MCF 10A (cell line): ENCODE data around the gene RYR1. TPM values are rescaled to one million over a fixed set of nuclear protein-coding genes. Genes with fewer than 3 reads are reported as not detected.
A peak's percentile ranks its signal among the peaks of the same experiment; 100 is the strongest.

ENCODE experiments used
- BruUV-seq: library from RNA; stranded (reverse); fragments of 400-500 nt; replicated peaks from 2 replicates; lab custom pipeline; 2021; lab: Mats Ljungman, UMichigan
- CTCF ChIA-PET: fragments of 300-600 bp; sonication (Branson Sonifier 250); formaldehyde crosslinking; extraction: SDS; loops from one replicate; lab custom pipeline; 2021; ENCODE audit warnings: antibody characterized with exemption, inconsistent platforms; lab: Yijun Ruan, JAX
- POLR2A ChIA-PET: fragments of 300-600, 350-650 bp; sonication (Branson Sonifier 250); formaldehyde crosslinking; extraction: SDS; loops from one replicate; lab custom pipeline; 2020; ENCODE audit warnings: antibody characterized with exemption, inconsistent platforms; lab: Yijun Ruan, JAX
- DNase-seq: peaks from one replicate; pipeline ENCODE4 v3.0.0-alpha.2; 2018; ENCODE audit not compliant: unreplicated experiment
- H3K27ac Mint-ChIP-seq: one replicate; pipeline ENCODE4 v1.8.0; 2022; ENCODE audit warnings: mild to moderate bottlenecking, low read depth, mixed read lengths; ENCODE audit not compliant: unreplicated experiment
- H3K27me3 Mint-ChIP-seq: one replicate; pipeline ENCODE4 v1.8.0; 2022; ENCODE audit warnings: mixed read lengths; ENCODE audit not compliant: insufficient read depth, unreplicated experiment
- H3K36me3 Mint-ChIP-seq: one replicate; pipeline ENCODE4 v1.8.0; 2022; ENCODE audit warnings: mild to moderate bottlenecking, moderate library complexity, mixed read lengths; ENCODE audit not compliant: insufficient read depth, unreplicated experiment
- H3K4me1 Mint-ChIP-seq: one replicate; pipeline ENCODE4 v1.8.0; 2022; ENCODE audit warnings: mixed read lengths; ENCODE audit not compliant: insufficient read depth, unreplicated experiment
- H3K4me3 Mint-ChIP-seq: one replicate; pipeline ENCODE4 v1.8.0; 2022; ENCODE audit warnings: mild to moderate bottlenecking, moderate library complexity, mixed read lengths; ENCODE audit not compliant: unreplicated experiment
- H3K9me3 Mint-ChIP-seq: one replicate; pipeline ENCODE4 v1.8.0; 2022; ENCODE audit warnings: mixed read lengths; ENCODE audit not compliant: unreplicated experiment
- intact Hi-C: fragments of 100-400 bp; cut with micrococcal nuclease; formaldehyde crosslinking; loops from 2 replicates; pipeline ENCODE4 v1.14.1; 2022
- total RNA-seq: library from RNA; stranded (reverse); gene quantifications from 2 replicates; pipeline ENCODE4 v1.2.3, GENCODE V29; 2022
- TF ChIP-seq, protein P1 (sequence below): fragments of 200-600 bp; IDR thresholded peaks from one replicate; pipeline ENCODE4 v1.8.0; 2022; ENCODE audit warnings: antibody characterized with exemption, mild to moderate bottlenecking; ENCODE audit not compliant: unreplicated experiment

RYR1 gene
- total RNA-seq, 1 experiment from 2014 or later = 0.28 TPM

DNA sequence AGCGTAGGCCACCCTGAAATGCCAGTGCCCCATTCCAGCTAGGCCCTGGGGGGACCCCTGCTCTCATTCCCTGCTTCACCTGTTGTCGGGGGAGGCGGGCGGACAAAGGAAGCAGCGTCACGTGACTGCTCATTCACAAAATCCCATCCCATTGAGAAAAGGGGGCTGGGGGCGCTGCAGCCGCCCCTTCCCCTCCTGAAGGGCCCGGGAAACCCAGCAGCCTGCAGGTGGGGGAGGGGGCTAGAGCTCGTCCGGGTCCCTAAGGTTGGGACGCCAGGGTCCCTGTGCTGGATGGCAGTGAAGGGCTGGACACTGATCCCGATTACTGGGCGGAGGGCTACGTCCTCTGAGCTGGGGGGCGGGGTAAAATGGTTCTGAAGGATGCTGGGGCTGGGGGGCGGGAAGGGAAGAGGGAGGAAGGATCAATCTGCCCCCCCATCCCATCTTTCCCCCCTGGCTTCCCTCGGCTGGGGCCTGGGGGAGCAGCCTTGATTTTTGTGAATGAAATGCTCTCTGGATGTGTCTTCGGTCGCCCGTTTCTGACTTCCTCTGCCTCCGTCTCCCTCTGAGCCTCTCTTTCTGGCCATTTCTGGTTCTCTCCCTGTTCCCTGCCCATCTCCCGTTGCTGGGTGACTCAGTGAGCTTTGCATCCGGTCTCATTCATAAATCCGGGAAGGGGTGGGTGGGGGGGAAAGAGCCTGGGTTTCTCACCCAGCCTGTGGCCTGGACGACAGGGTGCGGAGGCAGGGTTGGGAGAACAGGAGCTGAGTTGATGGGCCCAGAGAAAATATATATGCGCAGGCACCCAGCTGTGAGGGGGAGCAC lies 44.2 kb upstream of the RYR1 start:
- CTCF ChIA-PET = interaction anchor here (0.8 to 1.8 kb wide), 2 partner anchors 14 to 491 kb away, joined by 3 to 10 read pairs; partner anchors contain the start of gene FAM98C
- intact Hi-C loops = loop anchor here (1.0 to 2.0 kb wide), 2 partner anchors 13 to 53 kb away; no protein-coding TSS in a partner anchor
- Mint-ChIP-seq H3K27me3 (no peaks in the 10 kb centered on the region), H3K27ac (no peak overlapping the region), H3K9me3 (no peaks in the 10 kb centered on the region), H3K4me1 (peaks cover 16% of the 10 kb centered on the region), H3K4me3 (peak overlapping the region; percentile 86), H3K36me3 (peaks cover 14% of the 10 kb centered on the region)
- POLR2A ChIA-PET = interaction anchor here (0.6 to 4.0 kb wide), 5 partner anchors 10 to 1882 kb away, joined by 3 to 46 read pairs (median 5); partner anchors contain the start of genes FAM98C and PSMD8
- TF ChIP-seq, protein P1, sequence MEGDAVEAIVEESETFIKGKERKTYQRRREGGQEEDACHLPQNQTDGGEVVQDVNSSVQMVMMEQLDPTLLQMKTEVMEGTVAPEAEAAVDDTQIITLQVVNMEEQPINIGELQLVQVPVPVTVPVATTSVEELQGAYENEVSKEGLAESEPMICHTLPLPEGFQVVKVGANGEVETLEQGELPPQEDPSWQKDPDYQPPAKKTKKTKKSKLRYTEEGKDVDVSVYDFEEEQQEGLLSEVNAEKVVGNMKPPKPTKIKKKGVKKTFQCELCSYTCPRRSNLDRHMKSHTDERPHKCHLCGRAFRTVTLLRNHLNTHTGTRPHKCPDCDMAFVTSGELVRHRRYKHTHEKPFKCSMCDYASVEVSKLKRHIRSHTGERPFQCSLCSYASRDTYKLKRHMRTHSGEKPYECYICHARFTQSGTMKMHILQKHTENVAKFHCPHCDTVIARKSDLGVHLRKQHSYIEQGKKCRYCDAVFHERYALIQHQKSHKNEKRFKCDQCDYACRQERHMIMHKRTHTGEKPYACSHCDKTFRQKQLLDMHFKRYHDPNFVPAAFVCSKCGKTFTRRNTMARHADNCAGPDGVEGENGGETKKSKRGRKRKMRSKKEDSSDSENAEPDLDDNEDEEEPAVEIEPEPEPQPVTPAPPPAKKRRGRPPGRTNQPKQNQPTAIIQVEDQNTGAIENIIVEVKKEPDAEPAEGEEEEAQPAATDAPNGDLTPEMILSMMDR = no peak
- BruUV-seq = no TSS peak
- peak; percentile 85 for DNase-seq

DNA sequence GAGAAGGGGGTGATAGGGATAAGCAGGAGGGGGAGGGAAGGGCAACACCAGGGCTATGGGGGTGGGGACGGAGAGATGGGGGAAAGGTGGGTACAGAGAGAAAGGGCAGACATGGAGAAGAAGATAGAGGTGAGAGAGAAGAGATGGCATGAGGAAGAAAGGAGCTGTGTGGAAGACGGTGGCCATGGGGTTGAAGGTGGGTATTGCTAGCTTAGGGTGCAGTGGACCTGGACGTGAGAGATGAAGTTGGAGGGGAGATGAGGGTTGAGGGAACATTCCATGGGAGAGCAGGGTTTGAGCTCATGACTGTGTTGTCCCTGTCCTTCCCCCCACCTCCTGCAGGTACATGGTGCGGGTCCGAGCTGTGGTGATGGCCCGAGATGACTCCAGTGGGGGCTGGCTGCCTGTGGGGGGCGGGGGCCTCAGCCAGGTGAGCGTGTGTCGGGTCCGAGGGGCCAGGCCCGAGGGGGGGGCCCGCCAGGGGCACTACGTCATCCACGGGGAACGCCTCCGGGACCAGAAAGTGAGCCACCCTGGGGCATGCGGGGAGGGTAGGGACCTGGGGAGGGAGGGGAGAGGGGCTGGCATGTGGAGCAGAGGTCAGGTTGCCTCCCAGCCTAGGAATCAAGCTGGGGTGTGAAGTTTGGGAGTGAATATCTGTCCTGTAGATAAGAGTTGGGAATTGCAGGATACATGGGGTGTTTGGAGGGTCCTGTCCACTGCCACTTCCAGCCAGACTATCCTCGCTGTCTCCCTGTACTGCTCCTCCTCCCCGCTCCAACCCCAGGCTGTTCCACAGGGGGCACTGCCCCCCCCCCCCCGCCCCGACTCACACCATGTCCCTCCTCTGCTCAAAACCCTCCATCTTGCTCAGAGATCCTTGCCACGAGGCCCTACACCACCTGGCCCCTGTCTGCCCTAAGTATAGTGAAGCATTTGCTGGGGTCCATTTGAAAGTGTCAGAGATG lies 43.2 kb upstream of the RYR1 start:
- CTCF ChIA-PET = interaction anchor here (0.6 to 1.8 kb wide), 2 partner anchors 13 to 32 kb away, joined by 3 to 10 read pairs; partner anchors contain the start of gene FAM98C
- intact Hi-C loops = loop anchor here (1.0 to 2.0 kb wide), 2 partner anchors 12 to 53 kb away; no protein-coding TSS in a partner anchor
- no peaks in the 10 kb centered on the region for H3K27me3 Mint-ChIP-seq
- TF ChIP-seq, protein P1 = no peak
- DNase-seq = no peak
- no peaks in the 10 kb centered on the region for H3K9me3 Mint-ChIP-seq
- H3K36me3 Mint-ChIP-seq = peaks cover 11% of the 10 kb centered on the region
- POLR2A ChIA-PET = interaction anchor here (0.6 to 4.0 kb wide), 3 partner anchors 9 to 190 kb away, joined by 3 to 46 read pairs (median 5); partner anchors contain the start of gene PSMD8
- H3K27ac Mint-ChIP-seq = no peak overlapping the region
- peaks cover 16% of the 10 kb centered on the region for H3K4me1 Mint-ChIP-seq
- H3K4me3 Mint-ChIP-seq = peak overlapping the region; percentile 86
- no TSS peak for BruUV-seq

DNA sequence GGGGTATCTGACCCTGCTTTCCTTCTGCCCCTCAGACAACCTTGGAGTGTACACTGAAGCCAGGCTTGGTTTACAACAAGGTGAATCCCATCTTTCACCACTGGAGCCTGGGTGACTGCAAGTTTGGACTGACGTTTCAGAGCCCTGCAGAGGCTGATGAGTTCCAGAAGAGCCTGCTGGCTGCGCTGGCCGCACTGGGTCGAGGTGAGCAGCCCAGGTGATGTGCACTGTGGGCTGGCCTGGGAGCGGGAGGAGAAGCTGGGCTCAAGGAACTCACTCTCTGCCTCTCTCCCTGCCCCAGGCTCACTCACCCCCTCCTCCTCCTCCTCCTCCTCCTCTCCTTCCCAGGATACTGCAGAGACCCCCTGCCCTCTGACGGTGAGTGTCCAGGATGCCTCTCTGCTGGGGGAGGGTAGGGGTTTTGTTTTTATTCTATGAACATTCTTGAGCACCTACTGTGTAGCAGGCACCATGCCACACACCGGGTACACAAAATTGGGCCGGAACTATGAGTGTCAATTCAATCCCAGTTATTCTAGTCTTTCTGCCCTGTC lies 41.5 kb upstream of the RYR1 start:
- no peaks in the 10 kb centered on the region for H3K27me3 Mint-ChIP-seq
- DNase-seq = no peak
- H3K4me3 Mint-ChIP-seq = no peak overlapping the region
- H3K4me1 Mint-ChIP-seq = peaks cover 16% of the 10 kb centered on the region
- no peak overlapping the region for H3K27ac Mint-ChIP-seq
- no peaks in the 10 kb centered on the region for H3K9me3 Mint-ChIP-seq
- TF ChIP-seq, protein P1 = no peak
- H3K36me3 Mint-ChIP-seq = peaks cover 17% of the 10 kb centered on the region
- ChIA-PET CTCF (interaction anchor here (0.9 kb wide), 1 partner anchor 11 kb away, joined by 3 read pairs; the partner anchor contains the start of gene FAM98C), POLR2A (interaction anchor here (0.6 kb wide), 1 partner anchor 1007 kb away, joined by 3 read pairs; no protein-coding TSS in a partner anchor)
- intact Hi-C loops = no loop called here
- no TSS peak for BruUV-seq
